K562 (cell line): Measurements from ENCODE around the gene VPS26A.
A peak's percentile ranks its signal among the peaks of the same experiment; 100 is the strongest.

Source experiments
- CREB1 ChIP-seq, 2 experiments: sonication (generic) in 1 of 2; formaldehyde crosslinking in 1 of 2; IDR thresholded peaks; 2 replicates each; pipeline versions ENCODE4 v1.6.1 to v1.8.0; 2012 to 2022; ENCODE audit warnings: inconsistent platforms in 1 of 2, mild to moderate bottlenecking in 1 of 2, missing genetic modification reagents in 1 of 2, moderate library complexity in 1 of 2
- ELF1 ChIP-seq: fragments of 200-800 bp; sonication (Bioruptor generic); IDR thresholded peaks from 2 replicates; pipeline ENCODE4 v1.6.1; 2016; ENCODE audit warnings: missing genetic modification characterization, missing compliant biosample characterization
- HDAC1 ChIP-seq, 2 experiments: fragments of 450-650 bp; IDR thresholded peaks; 2 replicates each; pipeline ENCODE4 v1.6.1; 2016 to 2017; ENCODE audit warnings: inconsistent platforms in 1 of 2, mild to moderate bottlenecking in 1 of 2, moderate library complexity in 1 of 2
- L3MBTL2 ChIP-seq: fragments of 450-650 bp; IDR thresholded peaks from 2 replicates; pipeline ENCODE4 v1.6.1; 2016; ENCODE audit warnings: mild to moderate bottlenecking, moderate library complexity
- ZFP1 ChIP-seq: fragments of 450-650 bp; formaldehyde crosslinking; IDR thresholded peaks from 2 replicates; pipeline ENCODE4 v1.4.0; 2020; ENCODE audit warnings: mild to moderate bottlenecking, mixed read lengths
- ZNF239 ChIP-seq: fragments of 250-450 bp; sonication (Bioruptor Pico); IDR thresholded peaks from 2 replicates; pipeline ENCODE4 v1.4.0; 2020; ENCODE audit warnings: mild to moderate bottlenecking
- TF ChIP-seq, protein P1 (sequence below), 3 experiments: IDR thresholded peaks in 2 of 3; conservative IDR thresholded peaks in 1 of 3; 2 replicates each; pipeline ENCODE4 v1.5.1; 2011 to 2012; ENCODE audit warnings: low read length in 3 of 3, mild to moderate bottlenecking in 3 of 3, control low read depth in 2 of 3, improper control_type of control experiment in 1 of 3, inconsistent platforms in 1 of 3, low read depth in 1 of 3, mixed read lengths in 1 of 3, moderate library complexity in 1 of 3; ENCODE audit not compliant: insufficient read depth in 2 of 3

DNA sequence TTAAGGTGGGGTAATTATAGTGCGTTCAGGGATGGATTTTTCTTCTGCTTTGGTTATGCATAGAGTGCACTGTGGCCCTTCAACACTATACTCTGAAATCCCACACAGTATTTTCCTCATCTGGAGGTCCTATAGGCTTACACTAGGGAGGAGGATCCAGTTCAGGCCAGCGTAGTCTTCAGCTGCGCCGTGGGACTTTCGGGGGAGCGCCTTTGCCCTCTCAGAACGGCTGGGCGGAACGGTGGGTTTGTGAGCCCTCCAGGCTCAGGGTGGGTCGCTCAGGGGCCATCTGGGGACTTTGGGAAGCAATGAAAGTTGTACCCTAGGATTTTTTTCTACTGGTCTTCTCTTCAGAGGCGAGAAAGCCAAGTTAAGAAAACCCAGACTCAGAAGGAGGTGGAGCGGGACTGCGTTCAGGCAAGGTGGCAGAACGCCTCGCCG lies 652 bp upstream of the VPS26A start:
- TF ChIP-seq, protein P1, sequence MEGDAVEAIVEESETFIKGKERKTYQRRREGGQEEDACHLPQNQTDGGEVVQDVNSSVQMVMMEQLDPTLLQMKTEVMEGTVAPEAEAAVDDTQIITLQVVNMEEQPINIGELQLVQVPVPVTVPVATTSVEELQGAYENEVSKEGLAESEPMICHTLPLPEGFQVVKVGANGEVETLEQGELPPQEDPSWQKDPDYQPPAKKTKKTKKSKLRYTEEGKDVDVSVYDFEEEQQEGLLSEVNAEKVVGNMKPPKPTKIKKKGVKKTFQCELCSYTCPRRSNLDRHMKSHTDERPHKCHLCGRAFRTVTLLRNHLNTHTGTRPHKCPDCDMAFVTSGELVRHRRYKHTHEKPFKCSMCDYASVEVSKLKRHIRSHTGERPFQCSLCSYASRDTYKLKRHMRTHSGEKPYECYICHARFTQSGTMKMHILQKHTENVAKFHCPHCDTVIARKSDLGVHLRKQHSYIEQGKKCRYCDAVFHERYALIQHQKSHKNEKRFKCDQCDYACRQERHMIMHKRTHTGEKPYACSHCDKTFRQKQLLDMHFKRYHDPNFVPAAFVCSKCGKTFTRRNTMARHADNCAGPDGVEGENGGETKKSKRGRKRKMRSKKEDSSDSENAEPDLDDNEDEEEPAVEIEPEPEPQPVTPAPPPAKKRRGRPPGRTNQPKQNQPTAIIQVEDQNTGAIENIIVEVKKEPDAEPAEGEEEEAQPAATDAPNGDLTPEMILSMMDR (IDR thresholded peaks at IDR 0.05 in 2 of 3, conservative IDR thresholded peaks at IDR 0.05 in 1 of 3; ENCODE audit: insufficient read depth in 2 of 3, low read depth in 1 of 3, low read length in 3 of 3), result peak in 2 of 3 experiments; percentile 64 to 73; a peak in 4 of 6 replicates
- TF ChIP-seq CREB1 (IDR thresholded peaks at IDR 0.05) (no peak), CREB1 (CRISPR knock-in tag; IDR thresholded peaks at IDR 0.05) (no peak), ZFP1 (CRISPR knock-in tag) (no peak), ELF1 (tag) (no peak), HDAC1 (IDR thresholded peaks at IDR 0.05) (no peak; a peak in 1 of 4 replicates), L3MBTL2 (no peak), ZNF239 (CRISPR knock-in tag) (no peak)
